HG03439 (cell line): ENCODE data around the gene LGR5.
"Not testable (repeated sequence)": the region's sequence is repeated elsewhere in the genome, so short reads cannot be mapped to it uniquely, and the experiment has no call there.

Experiments
- ATAC-seq: cut with Tn5 transposase; IDR thresholded peaks from one replicate; pipeline ENCODE4 v1.9.1; 2021; ENCODE audit warnings: mild to moderate bottlenecking, moderate library complexity; ENCODE audit not compliant: unreplicated experiment

Gene LGR5

GRCh38 chr12:71541583-71541982, 102.0 kb downstream of the LGR5 start:
- ATAC-seq = no peak

GRCh38 chr12:71546322-71546861, 106.8 kb downstream of the LGR5 start:
- no peak for ATAC-seq

GRCh38 chr12:71548893-71549292, 109.3 kb downstream of the LGR5 start:
- no peak for ATAC-seq

GRCh38 chr12:71551529-71551928, 111.9 kb downstream of the LGR5 start:
- no peak for ATAC-seq

GRCh38 chr12:71552728-71553501, 113.3 kb downstream of the LGR5 start:
- ATAC-seq = no peak

GRCh38 chr12:71555191-71555590, 115.6 kb downstream of the LGR5 start:
- ATAC-seq = no peak

GRCh38 chr12:71555789-71556188, 116.2 kb downstream of the LGR5 start:
- not testable (repeated sequence) for ATAC-seq

- ATAC-seq = no peak
Measured at GRCh38 chr12:71556448-71556847, 116.8 kb downstream of the LGR5 start.

- ATAC-seq = no peak
Measured at GRCh38 chr12:71556875-71557274, 117.3 kb downstream of the LGR5 start.

GRCh38 chr12:71558445-71558844, 118.8 kb downstream of the LGR5 start:
- ATAC-seq = no peak

- ATAC-seq = no peak
Measured at GRCh38 chr12:71562676-71563595, 123.3 kb downstream of the LGR5 start.

- no peak for ATAC-seq
Measured at GRCh38 chr12:71565535-71565934, 125.9 kb downstream of the LGR5 start.

- ATAC-seq = no peak
Measured at GRCh38 chr12:71566655-71567054, 127.1 kb downstream of the LGR5 start.

GRCh38 chr12:71567537-71567936, 127.9 kb downstream of the LGR5 start:
- ATAC-seq = no peak

- ATAC-seq = not testable (repeated sequence)
Measured at GRCh38 chr12:71569885-71570284, 130.3 kb downstream of the LGR5 start.

- no peak for ATAC-seq
Measured at GRCh38 chr12:71576496-71576895, 136.9 kb downstream of the LGR5 start.

GRCh38 chr12:71578694-71579258, 139.2 kb downstream of the LGR5 start:
- no peak for ATAC-seq

- ATAC-seq = no peak
Measured at GRCh38 chr12:71581206-71581605, 141.6 kb downstream of the LGR5 start.

GRCh38 chr12:71582925-71583324, 143.3 kb downstream of the LGR5 start:
- no peak for ATAC-seq

GRCh38 chr12:71584356-71584755, 144.8 kb downstream of the LGR5 start:
- ATAC-seq = no peak

GRCh38 chr12:71585218-71585617, 145.6 kb downstream of the LGR5 start:
- ATAC-seq = no peak
